ENCODE data around the gene KCNH2. TPM values are rescaled to one million over a fixed set of nuclear protein-coding genes. Genes with fewer than 3 reads are reported as not detected.

The KCNH2 gene
- total RNA-seq, 1 experiment from 2014 or later, result 1.8 TPM

- peaks cover 11% of the 10 kb centered on the region; the same call in 1 of the 2 replicates for H3K4me1 ChIP-seq (ENCODE audit: control insufficient read depth, insufficient read depth, low read length)
- H3K9me3 ChIP-seq (ENCODE audit: control insufficient read depth, insufficient read depth, low read depth, low read length), result no peaks in the 10 kb centered on the region
- no peak for ATAC-seq
- no peak overlapping the region for H3K27ac ChIP-seq (ENCODE audit: low read length)
- DNase-seq (ENCODE audit: low read depth, low spot score), result no peak
- in situ Hi-C loops (cut with HindIII; ENCODE audit: low pct_unique_long_range_greater_than_20kb, low sequenced_read_pairs), result no loop called here
- no peak overlapping the region for H3K4me3 ChIP-seq (ENCODE audit: low read depth in 2 of 2, low read length in 2 of 2)
- TF ChIP-seq SIN3A (IDR thresholded peaks at IDR 0.05; ENCODE audit: borderline replicate concordance, insufficient read depth, low read depth, low read length) (no peak), REST (IDR thresholded peaks at IDR 0.05; ENCODE audit: insufficient read depth in 1 of 2, low read depth in 2 of 2, low read length in 1 of 2) (no peak), TCF7L2 (IDR thresholded peaks at IDR 0.05; ENCODE audit: low read depth, low read length) (no peak), POLR2AphosphoS5 (IDR thresholded peaks at IDR 0.05; ENCODE audit: low read depth, low read length) (no peak)
- TF ChIP-seq, protein P1, sequence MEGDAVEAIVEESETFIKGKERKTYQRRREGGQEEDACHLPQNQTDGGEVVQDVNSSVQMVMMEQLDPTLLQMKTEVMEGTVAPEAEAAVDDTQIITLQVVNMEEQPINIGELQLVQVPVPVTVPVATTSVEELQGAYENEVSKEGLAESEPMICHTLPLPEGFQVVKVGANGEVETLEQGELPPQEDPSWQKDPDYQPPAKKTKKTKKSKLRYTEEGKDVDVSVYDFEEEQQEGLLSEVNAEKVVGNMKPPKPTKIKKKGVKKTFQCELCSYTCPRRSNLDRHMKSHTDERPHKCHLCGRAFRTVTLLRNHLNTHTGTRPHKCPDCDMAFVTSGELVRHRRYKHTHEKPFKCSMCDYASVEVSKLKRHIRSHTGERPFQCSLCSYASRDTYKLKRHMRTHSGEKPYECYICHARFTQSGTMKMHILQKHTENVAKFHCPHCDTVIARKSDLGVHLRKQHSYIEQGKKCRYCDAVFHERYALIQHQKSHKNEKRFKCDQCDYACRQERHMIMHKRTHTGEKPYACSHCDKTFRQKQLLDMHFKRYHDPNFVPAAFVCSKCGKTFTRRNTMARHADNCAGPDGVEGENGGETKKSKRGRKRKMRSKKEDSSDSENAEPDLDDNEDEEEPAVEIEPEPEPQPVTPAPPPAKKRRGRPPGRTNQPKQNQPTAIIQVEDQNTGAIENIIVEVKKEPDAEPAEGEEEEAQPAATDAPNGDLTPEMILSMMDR (IDR thresholded peaks at IDR 0.05), result no peak
- no peaks in the 10 kb centered on the region for H3K36me3 ChIP-seq (ENCODE audit: control insufficient read depth, insufficient read depth, low read length)
- intact Hi-C loops (cut with micrococcal nuclease; ENCODE audit: unreplicated experiment), result no loop called here
- CTCF ChIA-PET, result no interaction called here
- POLR2A ChIA-PET, result no interaction called here
- H3K27me3 ChIP-seq (ENCODE audit: control insufficient read depth, insufficient read depth, low read length), result no peaks in the 10 kb centered on the region
- no TSS peak for BruUV-seq (replicated peaks)
These were observed 77.4 kb downstream of the KCNH2 start for GRCh38 chr7:150900675-150901074.

DNA sequence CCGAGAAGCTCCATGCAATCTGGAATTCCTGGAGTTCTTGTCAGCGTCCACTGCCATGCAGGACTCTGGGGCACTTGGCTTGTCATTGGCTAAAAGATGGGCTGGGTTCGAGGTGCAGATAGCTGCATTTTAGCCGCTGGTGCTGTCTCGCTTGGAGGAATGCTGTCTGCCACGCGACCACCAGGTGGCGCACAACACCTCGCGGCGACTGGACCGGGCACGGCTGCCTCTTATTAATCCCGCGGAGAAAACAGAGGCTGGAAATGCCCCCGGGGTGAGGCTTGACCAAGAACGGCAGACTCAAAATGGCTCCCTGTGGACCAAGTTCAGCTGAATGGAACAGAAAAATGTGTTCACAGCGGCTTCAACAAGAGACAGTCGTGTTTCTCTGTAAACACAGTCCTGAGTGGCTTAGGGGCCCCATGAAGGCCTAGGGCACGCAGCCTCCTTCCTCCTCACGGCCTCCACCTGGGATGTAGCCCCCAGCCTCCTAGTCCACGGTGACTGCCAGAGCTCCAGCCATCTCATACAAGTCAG, 79.6 kb downstream of the KCNH2 start:
- Histone ChIP-seq H3K36me3 (ENCODE audit: control insufficient read depth, insufficient read depth, low read length) (no peaks in the 10 kb centered on the region), H3K9me3 (ENCODE audit: control insufficient read depth, insufficient read depth, low read depth, low read length) (no peaks in the 10 kb centered on the region), H3K27ac (ENCODE audit: low read length) (no peak overlapping the region), H3K27me3 (ENCODE audit: control insufficient read depth, insufficient read depth, low read length) (no peaks in the 10 kb centered on the region), H3K4me3 (ENCODE audit: low read depth in 2 of 2, low read length in 2 of 2) (no peak overlapping the region), H3K4me1 (ENCODE audit: control insufficient read depth, insufficient read depth, low read length) (peaks cover 8% of the 10 kb centered on the region; the same call in 1 of the 2 replicates)
- peak; percentile 90 for ATAC-seq
- intact Hi-C loops (cut with micrococcal nuclease; ENCODE audit: unreplicated experiment), result loop anchor here (2.0 to 5.0 kb wide), 2 partner anchors 90 to 214 kb away; no protein-coding TSS in a partner anchor
- BruUV-seq (replicated peaks), result no TSS peak
- ChIA-PET CTCF (interaction anchor here (0.8 to 1.2 kb wide), 6 partner anchors 14 to 111 kb away, joined by 3 read pairs; no protein-coding TSS in a partner anchor), POLR2A (no interaction called here)
- peak; percentile 39 for DNase-seq (ENCODE audit: low read depth, low spot score)
- in situ Hi-C loops (cut with HindIII; ENCODE audit: low pct_unique_long_range_greater_than_20kb, low sequenced_read_pairs), result no loop called here
- TF ChIP-seq SIN3A (IDR thresholded peaks at IDR 0.05; ENCODE audit: borderline replicate concordance, insufficient read depth, low read depth, low read length), result no peak
- TF ChIP-seq, protein P1 (IDR thresholded peaks at IDR 0.05), result peak; percentile 97
- TF ChIP-seq POLR2AphosphoS5 (IDR thresholded peaks at IDR 0.05; ENCODE audit: low read depth, low read length), result no peak
- no peak for TF ChIP-seq REST (IDR thresholded peaks at IDR 0.05; ENCODE audit: insufficient read depth in 1 of 2, low read depth in 2 of 2, low read length in 1 of 2)
- TF ChIP-seq TCF7L2 (IDR thresholded peaks at IDR 0.05; ENCODE audit: low read depth, low read length), result no peak
